ENCODE results near the gene TIRAP.

GRCh38 chr11:126341760-126342161 lies 58.9 kb downstream of the TIRAP start:
- TF ChIP-seq, protein P1, sequence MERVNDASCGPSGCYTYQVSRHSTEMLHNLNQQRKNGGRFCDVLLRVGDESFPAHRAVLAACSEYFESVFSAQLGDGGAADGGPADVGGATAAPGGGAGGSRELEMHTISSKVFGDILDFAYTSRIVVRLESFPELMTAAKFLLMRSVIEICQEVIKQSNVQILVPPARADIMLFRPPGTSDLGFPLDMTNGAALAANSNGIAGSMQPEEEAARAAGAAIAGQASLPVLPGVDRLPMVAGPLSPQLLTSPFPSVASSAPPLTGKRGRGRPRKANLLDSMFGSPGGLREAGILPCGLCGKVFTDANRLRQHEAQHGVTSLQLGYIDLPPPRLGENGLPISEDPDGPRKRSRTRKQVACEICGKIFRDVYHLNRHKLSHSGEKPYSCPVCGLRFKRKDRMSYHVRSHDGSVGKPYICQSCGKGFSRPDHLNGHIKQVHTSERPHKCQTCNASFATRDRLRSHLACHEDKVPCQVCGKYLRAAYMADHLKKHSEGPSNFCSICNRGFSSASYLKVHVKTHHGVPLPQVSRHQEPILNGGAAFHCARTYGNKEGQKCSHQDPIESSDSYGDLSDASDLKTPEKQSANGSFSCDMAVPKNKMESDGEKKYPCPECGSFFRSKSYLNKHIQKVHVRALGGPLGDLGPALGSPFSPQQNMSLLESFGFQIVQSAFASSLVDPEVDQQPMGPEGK (CRISPR knock-in tag; IDR thresholded peaks at IDR 0.05; ENCODE audit: borderline replicate concordance), result no peak
- TF ChIP-seq ZFP30 (CRISPR knock-in tag; IDR thresholded peaks at IDR 0.05) (no peak), GLIS3 (CRISPR knock-in tag; IDR thresholded peaks at IDR 0.05) (no peak), ZFP3 (CRISPR knock-in tag; IDR thresholded peaks at IDR 0.05) (no peak), RARB (CRISPR knock-in tag; IDR thresholded peaks at IDR 0.05) (no peak), TOX (CRISPR knock-in tag; IDR thresholded peaks at IDR 0.05; ENCODE audit: borderline replicate concordance) (no peak)

Data from SK-N-SH treated with all-trans-retinoic acid at 6 μM for 48 hours (cell line).